PFSK-1 (cell line): Measurements from ENCODE around the gene UBE2L5.

Source experiments
- POLR2AphosphoS5 ChIP-seq: IDR thresholded peaks from 2 replicates; pipeline ENCODE4 v1.6.1; 2012; ENCODE audit warnings: low read depth, mild to moderate bottlenecking, control low read depth, low read length, moderate library complexity
- TAF1 ChIP-seq: IDR thresholded peaks from 2 replicates; pipeline ENCODE4 v1.6.1; 2012; ENCODE audit warnings: low read length, control low read depth, borderline replicate concordance; ENCODE audit not compliant: insufficient read depth

- TF ChIP-seq POLR2AphosphoS5 (no peak), TAF1 (no peak)
Observed at GRCh38 chr13:30438286-30438685, 16.0 kb downstream of the UBE2L5 start.
